Mesenchymal stem cell (in vitro differentiated cells and primary cell): Measurements from ENCODE around the gene ITGB1.

Experiments
- DNase-seq: peaks from one replicate; pipeline ENCODE4 v3.0.0-alpha.2; 2013
- H2AFZ ChIP-seq: one replicate; pipeline ENCODE4 v1.6.1; 2013; ENCODE audit warnings: low read depth, mild to moderate bottlenecking, control low read depth, inconsistent platforms, low read length, moderate library complexity
- H2AK5ac ChIP-seq: 2 replicates; pipeline ENCODE4 v1.6.1; 2013; ENCODE audit warnings: low read length, moderate library complexity, mild to moderate bottlenecking, inconsistent platforms; ENCODE audit not compliant: severe bottlenecking
- H2BK120ac ChIP-seq: one replicate; pipeline ENCODE4 v1.6.1; 2013; ENCODE audit warnings: low read depth, mild to moderate bottlenecking, inconsistent platforms, low read length, moderate library complexity
- H2BK12ac ChIP-seq, 2 experiments: one replicate each; pipeline ENCODE4 v1.6.1; 2013; ENCODE audit warnings: inconsistent platforms in 2 of 2, low read length in 2 of 2, mild to moderate bottlenecking in 2 of 2, moderate library complexity in 2 of 2, control low read depth in 1 of 2
- H2BK15ac ChIP-seq: one replicate; pipeline ENCODE4 v1.6.1; 2013; ENCODE audit warnings: mild to moderate bottlenecking, low read depth, inconsistent platforms; ENCODE audit not compliant: poor library complexity, severe bottlenecking
- H2BK5ac ChIP-seq: 2 replicates; pipeline ENCODE4 v1.6.1; 2013; ENCODE audit warnings: low read depth, mild to moderate bottlenecking, low read length, control low read depth, inconsistent platforms; ENCODE audit not compliant: poor library complexity, severe bottlenecking
- H3K14ac ChIP-seq, 2 experiments: one replicate each; pipeline ENCODE4 v1.6.1; 2013; ENCODE audit warnings: inconsistent platforms in 2 of 2, low read length in 2 of 2, control low read depth in 1 of 2, mild to moderate bottlenecking in 1 of 2, moderate library complexity in 1 of 2
- H3K18ac ChIP-seq, 2 experiments: one replicate each; pipeline ENCODE4 v1.6.1; 2013; ENCODE audit warnings: inconsistent platforms in 2 of 2, low read length in 2 of 2, control low read depth in 1 of 2, low read depth in 1 of 2, mild to moderate bottlenecking in 1 of 2
- H3K23ac ChIP-seq, 2 experiments: one replicate each; pipeline ENCODE4 v1.6.1; 2013; ENCODE audit warnings: inconsistent platforms in 2 of 2, low read length in 2 of 2, mild to moderate bottlenecking in 2 of 2, moderate library complexity in 2 of 2, control low read depth in 1 of 2
- H3K27ac ChIP-seq: 2 replicates; pipeline ENCODE4 v1.5.1; 2013; ENCODE audit warnings: mild to moderate bottlenecking, moderate library complexity, low read length, control low read depth, inconsistent platforms; ENCODE audit not compliant: poor library complexity, severe bottlenecking
- H3K27me3 ChIP-seq, 2 experiments: 2 replicates each; pipeline versions ENCODE4 v1.6.1 to v1.7.0; 2013; ENCODE audit warnings: low read length in 2 of 2, mild to moderate bottlenecking in 2 of 2, moderate library complexity in 2 of 2, control low read depth in 1 of 2, inconsistent platforms in 1 of 2; ENCODE audit not compliant: control insufficient read depth in 1 of 2, insufficient read depth in 1 of 2
- H3K36me3 ChIP-seq, 2 experiments: 2 replicates each; pipeline versions ENCODE4 v1.6.1 to v1.7.0; 2013; ENCODE audit warnings: low read length in 2 of 2, control low read depth in 1 of 2, inconsistent platforms in 1 of 2, low read depth in 1 of 2, mild to moderate bottlenecking in 1 of 2; ENCODE audit not compliant: insufficient read depth in 2 of 2, control insufficient read depth in 1 of 2
- H3K4ac ChIP-seq, 2 experiments: one replicate each; pipeline ENCODE4 v1.6.1; 2013; ENCODE audit warnings: inconsistent platforms in 2 of 2, low read length in 2 of 2, mild to moderate bottlenecking in 2 of 2, moderate library complexity in 2 of 2, control low read depth in 1 of 2, low read depth in 1 of 2
- H3K4me1 ChIP-seq: 2 replicates; pipeline ENCODE4 v1.6.1; 2013; ENCODE audit warnings: low read depth, low read length, control low read depth; ENCODE audit not compliant: control insufficient read depth, insufficient read depth
- H3K4me2 ChIP-seq: 2 replicates; pipeline ENCODE4 v1.6.1; 2013; ENCODE audit warnings: low read length, mild to moderate bottlenecking, inconsistent platforms; ENCODE audit not compliant: poor library complexity, severe bottlenecking
- H3K4me3 ChIP-seq, 2 experiments: 2 replicates each; pipeline versions ENCODE4 v1.5.1 to v1.7.0; 2013; ENCODE audit warnings: low read length in 2 of 2, mild to moderate bottlenecking in 2 of 2, control low read depth in 1 of 2, low read depth in 1 of 2; ENCODE audit not compliant: insufficient read depth in 1 of 2
- H3K79me1 ChIP-seq: replicated peaks from 2 replicates; pipeline ENCODE4 v1.6.1; 2013; ENCODE audit warnings: mild to moderate bottlenecking, control low read depth, low read length, inconsistent platforms; ENCODE audit not compliant: poor library complexity, severe bottlenecking
- H3K9ac ChIP-seq: 2 replicates; pipeline ENCODE4 v1.7.0; 2013; ENCODE audit warnings: mild to moderate bottlenecking, low read length, moderate library complexity
- H3K9me3 ChIP-seq: 2 replicates; pipeline ENCODE4 v1.7.0; 2013; ENCODE audit warnings: mild to moderate bottlenecking, low read length; ENCODE audit not compliant: control insufficient read depth
- H4K8ac ChIP-seq: one replicate; pipeline ENCODE4 v1.6.1; 2013; ENCODE audit warnings: inconsistent platforms, mild to moderate bottlenecking, low read length, moderate library complexity
- H4K91ac ChIP-seq: one replicate; pipeline ENCODE4 v1.6.1; 2013; ENCODE audit warnings: mild to moderate bottlenecking, low read length, inconsistent platforms
- WGBS: methylation state at CpG from one replicate; pipeline ENCODE4 v1.1.7; 2013; ENCODE audit warnings: mixed read lengths; 5-methylcytosine and 5-hydroxymethylcytosine counted together

Gene ITGB1

DNA sequence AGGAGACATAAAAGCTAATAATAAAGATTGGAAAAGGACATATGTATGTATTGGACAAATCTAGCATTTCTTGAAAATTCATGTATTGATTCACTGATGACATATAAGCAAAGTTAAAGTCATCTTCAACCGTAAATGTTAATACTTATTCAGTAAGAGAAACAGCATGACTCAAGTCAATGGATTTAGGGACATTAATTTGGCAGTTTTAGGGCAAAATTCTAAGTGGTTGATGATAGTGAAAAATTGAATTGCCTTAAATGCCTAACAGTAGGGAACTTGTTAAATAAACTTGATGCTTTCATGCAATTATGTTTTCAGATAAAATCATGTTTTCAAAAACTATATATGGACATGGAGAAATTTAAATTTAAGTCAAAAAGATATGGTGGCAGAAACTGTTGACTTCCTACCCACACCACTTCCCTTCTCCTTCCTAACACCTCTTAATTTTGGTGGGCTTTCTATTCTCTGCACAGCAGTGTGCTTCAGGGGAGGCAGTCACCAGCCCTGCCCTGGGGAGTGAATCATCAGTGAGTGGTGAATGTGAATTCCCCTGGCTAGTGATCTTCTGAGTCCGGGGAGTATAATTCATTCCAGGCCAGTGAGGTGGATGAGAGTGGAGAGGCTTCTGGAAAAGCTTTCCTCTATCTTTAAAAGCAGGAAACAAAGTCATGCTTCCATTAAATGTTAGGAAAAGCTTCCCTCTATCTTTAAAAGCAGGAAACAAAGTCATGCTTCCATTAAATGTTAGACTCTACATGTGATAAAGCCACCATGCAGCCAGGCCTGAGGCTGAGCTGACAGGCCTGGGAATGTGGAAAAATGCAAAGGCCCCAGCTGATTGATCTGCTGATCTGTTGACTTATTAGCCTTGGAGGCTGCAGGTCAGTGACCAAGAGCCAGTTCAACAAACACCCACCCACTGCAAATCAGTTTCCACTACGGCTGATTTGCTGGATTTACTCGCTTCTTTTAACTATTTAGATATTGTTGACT is 25.2 kb upstream of the ITGB1 start:
- peak overlapping the region; percentile 100 for H2AK5ac ChIP-seq
- peaks cover 3 to 4% of the 10 kb centered on the region in 2 experiments for H3K36me3 ChIP-seq
- H2BK15ac ChIP-seq = no peak overlapping the region
- H3K23ac ChIP-seq = no peak overlapping the region
- peak overlapping the region; percentile 99 for H3K27ac ChIP-seq
- H3K9me3 ChIP-seq = no peaks in the 10 kb centered on the region
- 40% methylated on average over 1 of the region's 4 CpGs for WGBS
- peak overlapping the region; percentile 86 for H2BK5ac ChIP-seq
- H3K9ac ChIP-seq = peak overlapping the region; percentile 97
- H3K4me2 ChIP-seq = no peak overlapping the region
- no peak overlapping the region for H2AFZ ChIP-seq
- H3K79me1 ChIP-seq = peaks cover 3% of the 10 kb centered on the region
- H3K4me3 ChIP-seq = peak overlapping the region in 1 of 2 experiments; percentile 59
- peak overlapping the region in 1 of 2 experiments; percentile 42 for H3K4ac ChIP-seq
- H4K8ac ChIP-seq = peak overlapping the region; percentile 73
- no peaks in the 10 kb centered on the region for H3K27me3 ChIP-seq
- no peak overlapping the region for H3K14ac ChIP-seq
- H3K18ac ChIP-seq = peak overlapping the region; percentile 80 to 94
- DNase-seq = peak; percentile 96
- H2BK12ac ChIP-seq = no peak overlapping the region
- peaks cover 22% of the 10 kb centered on the region for H3K4me1 ChIP-seq
- no peak overlapping the region for H2BK120ac ChIP-seq
- peak overlapping the region; percentile 75 for H4K91ac ChIP-seq

DNA sequence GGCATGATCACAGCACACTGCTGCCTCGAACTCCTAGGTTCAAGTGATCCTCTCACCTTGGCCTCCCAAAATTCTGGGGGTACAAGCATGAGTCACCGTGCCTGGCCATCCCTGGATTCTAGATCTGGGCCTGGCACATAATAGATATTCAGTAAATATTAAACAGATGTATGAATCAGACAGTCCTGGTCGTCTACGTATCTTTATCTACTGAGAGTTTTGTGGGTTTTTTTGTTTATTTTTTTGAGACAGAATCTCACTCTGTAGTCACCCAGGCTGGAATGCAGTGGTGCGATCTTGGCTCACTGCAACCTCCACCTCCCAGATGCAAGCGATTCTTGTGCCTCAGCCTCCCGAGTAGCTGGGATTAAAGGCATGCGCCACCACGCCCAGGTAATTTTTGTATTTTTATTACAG is 24.3 kb upstream of the ITGB1 start:
- no peaks in the 10 kb centered on the region for H3K79me1 ChIP-seq
- H2BK15ac ChIP-seq = no peak overlapping the region
- H3K9ac ChIP-seq = peak overlapping the region; percentile 97
- H3K4ac ChIP-seq = peak overlapping the region in 1 of 2 experiments; percentile 43
- no peak overlapping the region for H3K4me2 ChIP-seq
- no peak overlapping the region for H4K91ac ChIP-seq
- H2BK12ac ChIP-seq = peak overlapping the region in 1 of 2 experiments; percentile 45
- H3K27ac ChIP-seq = peak overlapping the region; percentile 99
- no peak overlapping the region for H4K8ac ChIP-seq
- 2% methylated on average over 8 of the region's 9 CpGs for WGBS
- H3K23ac ChIP-seq = no peak overlapping the region
- peak overlapping the region in 1 of 2 experiments; percentile 59 for H3K4me3 ChIP-seq
- peak overlapping the region; percentile 46 to 61 for H3K18ac ChIP-seq
- H2AK5ac ChIP-seq = peak overlapping the region; percentile 66
- no peaks in the 10 kb centered on the region for H3K9me3 ChIP-seq
- no peak overlapping the region for H2AFZ ChIP-seq
- H3K14ac ChIP-seq = no peak overlapping the region
- H3K27me3 ChIP-seq = no peaks in the 10 kb centered on the region
- peak overlapping the region; percentile 86 for H2BK5ac ChIP-seq
- H3K36me3 ChIP-seq = no peaks in the 10 kb centered on the region
- peaks cover 18% of the 10 kb centered on the region for H3K4me1 ChIP-seq
- H2BK120ac ChIP-seq = no peak overlapping the region
- DNase-seq = peak; percentile 92

- Histone ChIP-seq H3K14ac (no peak overlapping the region), H2BK12ac (peak overlapping the region in 1 of 2 experiments; percentile 77), H4K8ac (no peak overlapping the region), H3K23ac (no peak overlapping the region), H3K79me1 (no peaks in the 10 kb centered on the region), H4K91ac (no peak overlapping the region), H3K9ac (peak overlapping the region; percentile 97), H2AK5ac (no peak overlapping the region), H3K4ac (peak overlapping the region in 1 of 2 experiments; percentile 54), H2BK120ac (no peak overlapping the region), H3K27me3 (no peaks in the 10 kb centered on the region), H3K4me3 (peak overlapping the region in 1 of 2 experiments; percentile 9), H3K4me1 (peaks cover 18% of the 10 kb centered on the region), H3K36me3 (no peaks in the 10 kb centered on the region), H2AFZ (no peak overlapping the region), H2BK15ac (no peak overlapping the region), H3K4me2 (no peak overlapping the region), H3K9me3 (no peaks in the 10 kb centered on the region), H3K18ac (peak overlapping the region; percentile 4 to 57), H2BK5ac (no peak overlapping the region), H3K27ac (peak overlapping the region; percentile 99)
- WGBS = 8% methylated on average over 3 of the region's 4 CpGs
- DNase-seq = peak; percentile 75
Observed at GRCh38 chr10:32981760-32982159, 23.7 kb upstream of the ITGB1 start.
